T-helper 1 cell treated with Interleukin-12 subunit alpha and Interleukin-12 subunit beta and Interleukin-4 antibody, amounts not matched to agents 30 μg/mL and 1 μg/mL, for 36 hours (primary cell): ENCODE results near the gene NCSTN.
A peak's percentile ranks its signal among the peaks of the same experiment; 100 is the strongest.

ENCODE experiments used
- H3K27ac Mint-ChIP-seq: one replicate; pipeline ENCODE4 v1.8.0; 2021; ENCODE audit warnings: mild to moderate bottlenecking, mixed read lengths
- H3K27me3 Mint-ChIP-seq: one replicate; pipeline ENCODE4 v1.8.0; 2021; ENCODE audit warnings: low read depth, mixed read lengths
- H3K36me3 Mint-ChIP-seq: one replicate; pipeline ENCODE4 v1.8.0; 2021; ENCODE audit warnings: low read depth, mixed read lengths
- H3K4me1 Mint-ChIP-seq: one replicate; pipeline ENCODE4 v1.8.0; 2021; ENCODE audit warnings: low read depth, mixed read lengths
- H3K4me3 Mint-ChIP-seq: one replicate; pipeline ENCODE4 v1.8.0; 2021; ENCODE audit warnings: mild to moderate bottlenecking, moderate library complexity, mixed read lengths
- H3K9me3 Mint-ChIP-seq: one replicate; pipeline ENCODE4 v1.8.0; 2021; ENCODE audit warnings: mixed read lengths

Gene NCSTN

DNA sequence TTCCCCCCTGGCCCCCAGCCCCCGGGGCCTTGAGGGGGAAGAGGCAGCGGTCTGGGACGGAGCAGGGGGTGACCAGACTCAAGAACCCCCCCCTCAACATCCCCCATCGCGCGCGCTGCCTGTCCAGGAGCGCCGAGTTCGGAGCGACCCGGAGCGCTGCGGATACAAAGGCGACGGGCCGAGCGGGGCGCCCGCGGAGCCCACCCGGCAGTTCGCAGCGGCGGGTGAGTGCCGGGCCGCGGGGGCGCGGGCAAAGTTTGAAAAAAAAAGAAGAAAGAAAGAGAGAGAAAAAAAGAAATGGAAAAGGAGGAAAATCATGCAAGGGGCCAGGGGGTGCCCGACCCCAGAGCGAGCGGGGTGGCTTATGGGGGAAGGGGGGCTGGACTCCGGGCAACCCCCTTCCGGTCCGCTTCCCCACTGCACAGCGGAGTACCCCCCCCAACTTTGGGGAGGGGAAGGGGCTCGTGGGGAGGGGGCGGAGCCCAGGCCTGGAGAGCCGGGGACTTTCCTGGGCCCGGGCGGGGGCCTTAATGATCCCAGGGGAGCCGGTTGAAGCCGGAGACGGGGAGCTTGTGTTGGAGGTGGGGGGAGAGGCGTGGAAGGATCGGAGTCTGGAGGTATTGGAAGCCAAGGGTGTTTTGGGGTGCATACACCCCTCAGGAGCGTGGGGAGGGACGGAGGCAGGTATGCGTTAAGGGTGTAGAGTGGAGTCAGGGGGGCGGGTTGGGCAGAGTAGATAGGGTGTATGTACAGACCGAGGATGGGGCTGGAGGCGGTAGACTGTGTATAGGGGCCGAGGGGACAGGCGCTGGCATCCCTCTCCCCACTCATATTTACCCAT, 57.7 kb downstream of the NCSTN start:
- Mint-ChIP-seq H3K9me3 (no peaks in the 10 kb centered on the region), H3K36me3 (no peaks in the 10 kb centered on the region), H3K4me3 (peak overlapping the region; percentile 6), H3K27ac (no peak overlapping the region), H3K27me3 (peaks cover 47% of the 10 kb centered on the region), H3K4me1 (peaks cover 3% of the 10 kb centered on the region)

DNA sequence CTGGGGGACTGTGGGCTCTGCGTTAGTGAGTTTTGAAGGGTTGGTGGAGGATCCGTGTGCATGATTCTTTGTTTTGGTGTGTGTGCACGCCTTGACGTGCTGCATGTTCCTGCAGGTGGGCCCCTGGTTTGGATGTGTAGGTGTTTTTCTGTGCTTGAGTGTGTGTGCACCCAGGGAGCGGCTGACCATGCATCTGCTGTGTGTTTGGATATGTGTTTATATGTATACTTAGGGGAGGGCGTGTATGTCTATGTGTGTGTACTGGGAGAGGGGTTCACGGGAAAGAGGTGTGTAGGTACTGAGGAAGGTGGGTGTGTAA, 58.3 kb downstream of the NCSTN start:
- Mint-ChIP-seq H3K36me3 (no peaks in the 10 kb centered on the region), H3K4me1 (peaks cover 3% of the 10 kb centered on the region), H3K4me3 (no peak overlapping the region), H3K27me3 (peaks cover 44% of the 10 kb centered on the region), H3K27ac (no peak overlapping the region), H3K9me3 (no peaks in the 10 kb centered on the region)

DNA sequence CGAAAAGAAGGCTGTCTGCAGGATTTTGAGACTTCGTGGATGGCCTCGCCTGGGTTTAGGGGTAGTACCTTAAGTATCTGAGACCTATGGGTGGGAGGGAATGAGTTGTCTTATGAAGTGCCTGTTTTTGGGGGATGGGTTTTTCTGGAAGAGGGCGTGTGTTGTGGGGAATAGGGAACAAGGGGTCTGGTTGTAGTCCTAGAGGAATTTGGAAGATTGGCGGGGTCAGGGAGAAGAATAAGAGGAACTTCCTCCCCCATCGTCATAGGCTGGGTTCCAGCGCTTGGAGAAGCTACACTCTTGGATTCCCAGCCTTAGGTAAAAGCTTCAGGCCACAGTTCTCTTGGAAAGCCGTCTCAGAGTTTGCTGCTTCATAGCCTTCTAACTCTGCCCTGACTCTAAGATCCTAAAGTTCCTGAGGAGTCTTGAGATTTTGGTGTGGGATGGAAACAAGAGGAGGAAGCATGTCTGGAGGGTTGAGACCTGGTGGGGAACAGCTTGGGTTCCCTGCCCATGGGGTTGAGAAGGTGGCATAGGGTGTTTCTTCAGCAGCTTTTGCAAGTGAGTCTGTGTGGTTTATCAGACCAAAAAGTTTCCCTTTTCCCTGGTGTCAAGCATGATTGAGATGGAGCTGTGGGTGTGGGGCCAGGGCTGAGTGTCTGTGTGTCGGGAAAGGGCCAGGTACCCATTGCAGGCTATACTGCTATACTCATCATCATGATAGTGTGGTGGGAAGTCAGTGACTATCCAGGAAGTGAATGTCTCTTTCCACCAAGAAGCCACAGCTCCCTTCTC, 59.0 kb downstream of the NCSTN start:
- no peaks in the 10 kb centered on the region for H3K36me3 Mint-ChIP-seq
- H3K27ac Mint-ChIP-seq = no peak overlapping the region
- H3K9me3 Mint-ChIP-seq = no peaks in the 10 kb centered on the region
- peaks cover 38% of the 10 kb centered on the region for H3K27me3 Mint-ChIP-seq
- peaks cover 3% of the 10 kb centered on the region for H3K4me1 Mint-ChIP-seq
- no peak overlapping the region for H3K4me3 Mint-ChIP-seq

DNA sequence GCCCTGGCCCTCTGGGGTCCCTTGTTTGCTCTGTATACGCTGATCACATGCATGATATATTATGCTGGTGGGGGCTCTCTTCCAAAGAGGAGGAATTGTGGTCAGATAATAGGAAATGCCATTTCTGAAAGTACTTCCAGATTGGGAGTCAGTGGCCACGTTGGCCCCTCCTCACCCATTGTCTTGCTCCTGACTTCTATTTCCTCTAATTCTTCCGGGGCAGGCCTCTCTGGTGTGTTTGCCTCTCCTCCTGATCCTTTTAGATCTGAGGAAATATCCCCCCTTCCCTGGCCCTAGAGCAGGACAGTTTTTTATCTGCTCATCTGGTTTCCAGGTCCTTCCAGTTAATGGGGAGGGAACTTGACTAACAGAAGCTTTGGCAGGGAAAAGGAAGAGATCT, 60.1 kb downstream of the NCSTN start:
- H3K27ac Mint-ChIP-seq = no peak overlapping the region
- H3K27me3 Mint-ChIP-seq = peaks cover 38% of the 10 kb centered on the region
- H3K4me1 Mint-ChIP-seq = peaks cover 3% of the 10 kb centered on the region
- H3K4me3 Mint-ChIP-seq = no peak overlapping the region
- H3K36me3 Mint-ChIP-seq = no peaks in the 10 kb centered on the region
- no peaks in the 10 kb centered on the region for H3K9me3 Mint-ChIP-seq

DNA sequence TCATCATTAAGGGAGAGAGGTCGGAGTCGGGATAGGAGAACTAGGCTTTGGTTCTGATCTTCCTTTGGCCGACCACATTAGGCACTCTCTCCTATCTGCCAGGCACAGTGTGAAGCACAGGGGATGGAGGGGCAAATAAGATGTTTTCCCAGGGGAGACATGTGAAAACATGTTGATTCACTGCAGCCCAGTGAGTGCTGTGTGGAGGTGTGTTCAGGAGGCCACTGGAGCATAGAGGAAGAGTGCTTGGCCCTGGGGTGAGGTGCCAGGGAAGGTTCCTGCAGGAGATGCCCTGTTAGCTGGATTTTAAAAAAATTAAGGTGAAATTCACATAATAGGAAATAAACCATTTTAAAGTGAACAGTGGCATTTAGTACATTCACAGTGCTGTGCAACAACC, 60.9 kb downstream of the NCSTN start:
- H3K9me3 Mint-ChIP-seq = no peaks in the 10 kb centered on the region
- peaks cover 34% of the 10 kb centered on the region for H3K27me3 Mint-ChIP-seq
- no peak overlapping the region for H3K27ac Mint-ChIP-seq
- no peaks in the 10 kb centered on the region for H3K36me3 Mint-ChIP-seq
- no peaks in the 10 kb centered on the region for H3K4me1 Mint-ChIP-seq
- no peak overlapping the region for H3K4me3 Mint-ChIP-seq

DNA sequence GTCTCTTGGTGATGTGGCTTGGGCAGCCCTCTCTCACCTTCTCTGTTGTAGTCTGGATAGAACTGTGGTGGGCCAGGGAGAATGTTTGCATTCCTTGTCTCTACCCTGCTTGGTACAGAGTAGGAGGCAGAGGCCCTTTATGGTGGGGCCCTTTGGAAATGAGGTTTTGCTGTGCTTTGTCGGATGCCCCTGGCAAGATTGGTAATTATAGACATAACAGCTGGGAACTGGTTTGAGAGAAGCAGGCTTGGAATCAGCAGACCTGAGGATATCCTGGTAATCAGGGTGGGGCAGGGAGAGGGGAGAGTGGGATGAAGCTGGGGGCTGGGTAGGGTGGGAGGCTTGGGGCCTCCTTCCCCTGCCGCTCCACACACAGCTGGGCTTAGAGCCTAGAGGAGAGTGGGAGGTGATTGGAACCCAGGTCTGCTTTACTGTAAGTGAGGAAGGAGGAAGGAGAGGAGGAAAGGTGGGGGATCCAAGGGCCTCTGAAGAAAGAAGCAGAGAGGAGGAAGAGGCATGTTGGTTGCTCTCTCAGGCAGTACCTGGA, 62.2 kb downstream of the NCSTN start:
- Mint-ChIP-seq H3K4me1 (no peaks in the 10 kb centered on the region), H3K9me3 (no peaks in the 10 kb centered on the region), H3K27me3 (peaks cover 32% of the 10 kb centered on the region), H3K36me3 (no peaks in the 10 kb centered on the region), H3K27ac (no peak overlapping the region), H3K4me3 (no peak overlapping the region)

DNA sequence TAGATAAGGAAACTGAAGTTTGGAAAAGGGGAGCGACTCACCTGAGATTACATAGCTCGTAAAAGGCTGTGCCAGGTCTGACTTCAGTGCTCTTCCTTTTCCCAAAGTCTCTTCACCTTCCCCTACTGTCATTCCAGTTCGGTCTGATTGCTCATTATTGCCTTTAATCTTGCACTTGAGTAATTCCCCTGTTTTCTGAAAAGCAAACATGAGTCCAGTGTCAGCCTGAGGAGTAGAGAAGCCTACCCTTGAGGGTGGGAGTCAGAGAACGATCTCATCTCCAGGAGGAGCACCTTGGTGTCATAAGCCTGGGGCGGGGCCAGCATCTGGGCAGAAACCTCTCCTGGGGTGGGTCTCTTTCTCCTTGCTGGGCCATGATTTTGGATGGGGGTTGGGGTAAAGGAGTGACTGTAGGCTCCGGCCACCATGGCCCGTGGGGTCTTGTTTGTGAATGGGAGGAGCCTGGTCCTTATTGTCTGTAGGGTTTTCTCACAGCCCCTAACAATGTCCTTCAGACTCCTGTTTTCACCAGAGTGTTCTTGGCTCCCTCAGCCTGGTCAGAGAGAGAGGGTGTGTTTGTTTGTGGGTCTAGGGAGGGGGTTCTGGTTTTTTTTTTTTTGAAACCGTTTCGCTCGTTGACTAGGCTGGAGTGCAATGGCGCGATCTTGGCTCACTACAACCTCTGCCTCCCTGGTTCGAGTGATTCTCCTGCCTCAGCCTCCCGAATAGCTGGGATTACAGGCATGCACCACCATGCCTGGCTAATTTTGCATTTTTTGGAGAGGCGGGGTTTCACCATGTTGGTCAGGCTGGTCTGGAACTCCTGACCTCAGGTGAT, 63.2 kb downstream of the NCSTN start:
- Mint-ChIP-seq H3K9me3 (no peaks in the 10 kb centered on the region), H3K27ac (no peak overlapping the region), H3K4me1 (no peaks in the 10 kb centered on the region), H3K27me3 (peaks cover 28% of the 10 kb centered on the region), H3K36me3 (no peaks in the 10 kb centered on the region), H3K4me3 (no peak overlapping the region)

DNA sequence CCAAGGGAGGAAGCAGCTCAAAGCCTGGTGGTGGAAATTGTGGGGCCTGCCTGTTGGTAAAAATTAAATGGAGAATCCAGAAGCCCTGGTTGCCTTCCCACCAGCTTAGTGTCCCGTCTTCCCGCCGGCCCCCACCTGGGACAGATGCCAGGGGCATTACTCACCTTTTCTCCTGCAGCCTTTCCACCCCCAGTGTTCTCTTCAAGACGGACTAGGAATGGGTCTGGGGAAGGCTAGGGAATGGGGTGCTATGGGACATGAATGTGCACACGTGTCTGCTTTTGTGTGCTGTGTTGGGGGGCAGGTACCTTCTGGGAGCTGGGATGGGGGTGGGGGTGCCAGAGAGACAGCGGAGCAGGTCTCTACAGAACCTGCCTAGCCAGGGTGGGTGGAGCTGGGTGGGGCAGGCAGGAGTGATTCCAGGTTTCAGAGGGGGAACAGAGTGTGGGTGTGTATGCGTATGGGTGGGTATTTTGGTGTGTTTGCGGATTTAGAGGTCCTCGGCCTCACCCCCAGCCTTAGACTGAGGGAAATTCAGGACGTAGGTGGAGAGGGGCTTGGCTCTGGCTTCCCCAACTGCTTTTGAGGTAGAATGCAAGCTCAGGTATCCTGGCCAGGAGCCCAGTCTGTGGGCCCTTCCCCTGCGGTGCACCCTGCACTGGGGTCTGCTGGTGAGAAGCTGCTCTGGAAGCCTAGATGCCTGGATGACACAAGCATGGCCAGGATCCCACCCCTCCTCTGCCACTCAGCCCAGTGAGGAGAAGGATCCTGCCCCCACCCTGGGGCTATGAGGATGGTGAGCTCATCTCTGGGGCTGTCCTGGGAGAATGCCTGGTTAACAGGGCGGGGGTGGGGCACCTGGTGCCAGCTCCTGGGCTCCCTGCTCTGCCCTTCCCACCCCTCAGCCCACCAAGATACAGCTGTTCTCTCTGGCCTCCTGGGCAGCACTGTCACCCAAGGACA, 64.9 kb downstream of the NCSTN start:
- peaks cover 10% of the 10 kb centered on the region for H3K27me3 Mint-ChIP-seq
- no peaks in the 10 kb centered on the region for H3K4me1 Mint-ChIP-seq
- H3K4me3 Mint-ChIP-seq = no peak overlapping the region
- no peak overlapping the region for H3K27ac Mint-ChIP-seq
- H3K36me3 Mint-ChIP-seq = no peaks in the 10 kb centered on the region
- H3K9me3 Mint-ChIP-seq = no peaks in the 10 kb centered on the region
